ENCODE data around the gene MTX1. TPM values are rescaled to one million over a fixed set of nuclear protein-coding genes. Genes with fewer than 3 reads are reported as not detected.

Gene MTX1
- total and polyA plus RNA-seq, 2 of the 4 experiments (the other 2 are of a cell fraction), result 67.2 to 73.7 TPM

DNA sequence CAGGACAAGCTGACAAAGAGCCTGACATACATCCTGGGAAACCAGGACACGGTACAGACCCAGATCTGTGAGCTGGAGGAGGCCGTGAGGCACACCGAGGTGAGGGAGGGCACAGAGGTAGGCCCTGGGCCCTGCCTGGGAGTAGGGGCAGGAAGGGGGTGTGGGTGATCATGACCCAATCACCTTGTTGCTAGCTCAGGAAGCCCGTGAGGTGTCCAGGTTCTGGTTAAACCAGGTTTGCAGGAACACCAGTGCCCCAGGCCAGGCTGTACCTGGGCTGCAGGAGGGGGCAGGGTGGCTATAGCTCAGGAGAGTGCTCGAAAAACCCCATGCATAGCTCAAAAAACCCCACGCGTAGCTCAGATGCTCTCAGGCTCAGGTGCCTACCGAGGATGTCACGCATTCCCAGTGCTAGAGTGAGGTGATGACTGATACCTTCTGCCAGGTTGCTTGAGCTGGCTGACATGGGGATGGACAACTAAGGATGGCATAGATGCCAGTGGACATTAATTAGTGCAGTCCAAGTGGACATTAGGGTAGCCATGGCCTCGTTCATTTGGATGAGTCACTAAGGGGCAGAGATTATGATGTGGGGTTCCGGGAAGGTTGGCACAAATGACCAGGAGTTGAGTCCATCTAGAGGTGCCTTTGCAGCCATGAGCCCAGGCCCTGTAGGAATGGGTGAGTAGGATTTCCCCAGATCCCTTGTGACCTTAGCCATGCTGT, 31.1 kb upstream of the MTX1 start:
- ATAC-seq (ENCODE audit: low read depth), result no peak
- 85% methylated on average over 8 of the region's 11 CpGs; no CpG with 5 or more reads in 1 of the 2 experiments for WGBS, 2 experiments (ENCODE audit: extremely low coverage in 2 of 2, insufficient read length in 1 of 2)
- H2BK5ac ChIP-seq (ENCODE audit: low read depth, low read length, poor library complexity, severe bottlenecking), result no peak overlapping the region
- H3K79me1 ChIP-seq (ENCODE audit: low read depth in 1 of 2, low read length in 2 of 2), result peaks cover 0 to 32% of the 10 kb centered on the region in 2 experiments; a peak in 3 of 4 replicates
- H4K20me1 ChIP-seq (ENCODE audit: insufficient read depth, low read length), result no peaks in the 10 kb centered on the region
- no peak overlapping the region for H3K27ac ChIP-seq (ENCODE audit: insufficient read depth, low read length)
- H2AK9ac ChIP-seq (replicated peaks; ENCODE audit: low read depth, low read length, poor library complexity), result no peak overlapping the region
- no peak overlapping the region for H3K4me2 ChIP-seq (ENCODE audit: low read depth, low read length)
- TF ChIP-seq, protein P1, sequence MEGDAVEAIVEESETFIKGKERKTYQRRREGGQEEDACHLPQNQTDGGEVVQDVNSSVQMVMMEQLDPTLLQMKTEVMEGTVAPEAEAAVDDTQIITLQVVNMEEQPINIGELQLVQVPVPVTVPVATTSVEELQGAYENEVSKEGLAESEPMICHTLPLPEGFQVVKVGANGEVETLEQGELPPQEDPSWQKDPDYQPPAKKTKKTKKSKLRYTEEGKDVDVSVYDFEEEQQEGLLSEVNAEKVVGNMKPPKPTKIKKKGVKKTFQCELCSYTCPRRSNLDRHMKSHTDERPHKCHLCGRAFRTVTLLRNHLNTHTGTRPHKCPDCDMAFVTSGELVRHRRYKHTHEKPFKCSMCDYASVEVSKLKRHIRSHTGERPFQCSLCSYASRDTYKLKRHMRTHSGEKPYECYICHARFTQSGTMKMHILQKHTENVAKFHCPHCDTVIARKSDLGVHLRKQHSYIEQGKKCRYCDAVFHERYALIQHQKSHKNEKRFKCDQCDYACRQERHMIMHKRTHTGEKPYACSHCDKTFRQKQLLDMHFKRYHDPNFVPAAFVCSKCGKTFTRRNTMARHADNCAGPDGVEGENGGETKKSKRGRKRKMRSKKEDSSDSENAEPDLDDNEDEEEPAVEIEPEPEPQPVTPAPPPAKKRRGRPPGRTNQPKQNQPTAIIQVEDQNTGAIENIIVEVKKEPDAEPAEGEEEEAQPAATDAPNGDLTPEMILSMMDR (conservative IDR thresholded peaks at IDR 0.05; ENCODE audit: low read depth, low read length), result no peak
- no peak for TF ChIP-seq MAFK (IDR thresholded peaks at IDR 0.05; ENCODE audit: low read depth, low read length)
- TF ChIP-seq RFX5 (IDR thresholded peaks at IDR 0.05; ENCODE audit: low read depth, low read length), result no peak
- TF ChIP-seq CEBPB (IDR thresholded peaks at IDR 0.05; ENCODE audit: low read depth, low read length), result no peak
- no peak for TF ChIP-seq MXI1 (IDR thresholded peaks at IDR 0.05; ENCODE audit: borderline replicate concordance, low read depth, low read length)
- TF ChIP-seq, protein P2, sequence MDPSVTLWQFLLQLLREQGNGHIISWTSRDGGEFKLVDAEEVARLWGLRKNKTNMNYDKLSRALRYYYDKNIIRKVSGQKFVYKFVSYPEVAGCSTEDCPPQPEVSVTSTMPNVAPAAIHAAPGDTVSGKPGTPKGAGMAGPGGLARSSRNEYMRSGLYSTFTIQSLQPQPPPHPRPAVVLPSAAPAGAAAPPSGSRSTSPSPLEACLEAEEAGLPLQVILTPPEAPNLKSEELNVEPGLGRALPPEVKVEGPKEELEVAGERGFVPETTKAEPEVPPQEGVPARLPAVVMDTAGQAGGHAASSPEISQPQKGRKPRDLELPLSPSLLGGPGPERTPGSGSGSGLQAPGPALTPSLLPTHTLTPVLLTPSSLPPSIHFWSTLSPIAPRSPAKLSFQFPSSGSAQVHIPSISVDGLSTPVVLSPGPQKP (IDR thresholded peaks at IDR 0.05; ENCODE audit: borderline replicate concordance, low read depth, low read length), result no peak
- TF ChIP-seq NFE2L2 (IDR thresholded peaks at IDR 0.05; ENCODE audit: low read depth, low read length), result no peak
- no peak for TF ChIP-seq BHLHE40 (IDR thresholded peaks at IDR 0.05; ENCODE audit: low read depth, low read length)
- no peak for TF ChIP-seq SMC3 (IDR thresholded peaks at IDR 0.05; ENCODE audit: low read depth, low read length)
- no peak for TF ChIP-seq CHD1 (IDR thresholded peaks at IDR 0.05; ENCODE audit: low read depth, low read length)
- TF ChIP-seq RCOR1 (IDR thresholded peaks at IDR 0.05; ENCODE audit: insufficient replicate concordance, low read length), result no peak
- TF ChIP-seq POLR2A (IDR thresholded peaks at IDR 0.05; ENCODE audit: low read depth, low read length), result no peak
- TF ChIP-seq MAZ (IDR thresholded peaks at IDR 0.05; ENCODE audit: borderline replicate concordance, low read depth, low read length), result no peak
- no peak overlapping the region for H4K91ac ChIP-seq (ENCODE audit: insufficient read depth, low read depth, low read length)
- H3K9ac ChIP-seq (ENCODE audit: low read depth, low read length), result no peak overlapping the region
- H3K4ac ChIP-seq (ENCODE audit: low read depth, low read length), result no peak overlapping the region
- intact Hi-C loops (cut with micrococcal nuclease) (loop anchor here (10.0 kb wide), 2 partner anchors 203 to 417 kb away; partner anchors contain the start of genes CKS1B and SHC1), dilution Hi-C loops (cut with HindIII; ENCODE audit: low sequenced_read_pairs, unreplicated experiment) (no loop called here), in situ Hi-C loops (cut with MboI; ENCODE audit: low sequenced_read_pairs) (no loop called here)
- H2BK20ac ChIP-seq (ENCODE audit: low read depth, low read length), result no peak overlapping the region
- ChIA-PET POLR2A (ENCODE audit: unreplicated experiment) (no interaction called here), CTCF (interaction anchor here (0.9 to 1.7 kb wide), 3 partner anchors 10 to 17 kb away, joined by 3 to 5 read pairs (median 4); no protein-coding TSS in a partner anchor)
- peaks cover 2% of the 10 kb centered on the region; the same call in 1 of the 2 replicates for H3K9me1 ChIP-seq (ENCODE audit: insufficient read depth, low read length)
- H3K14ac ChIP-seq (replicated peaks; ENCODE audit: low read depth, low read length), result no peak overlapping the region
- H3K23ac ChIP-seq (ENCODE audit: low read depth, low read length), result no peak overlapping the region
- no peak overlapping the region for H4K5ac ChIP-seq (ENCODE audit: low read depth, low read length)
- H2AK5ac ChIP-seq (ENCODE audit: low read depth, low read length), result peak overlapping the region; percentile 81; the same call in 1 of the 2 replicates
- no peak overlapping the region for H2AFZ ChIP-seq (replicated peaks; ENCODE audit: low read length, poor library complexity)
- H2BK120ac ChIP-seq (ENCODE audit: low read depth, low read length), result no peak overlapping the region
- no peak overlapping the region for H2BK15ac ChIP-seq (ENCODE audit: low read depth, low read length)
- H3K4me1 ChIP-seq (ENCODE audit: control insufficient read depth, insufficient read depth, low read length), result no peaks in the 10 kb centered on the region; the same call in none of the 2 replicates
- H3K56ac ChIP-seq (ENCODE audit: extremely low read depth, insufficient read depth, low read length), result no peak overlapping the region
- no peak for DNase-seq
- H3K18ac ChIP-seq (ENCODE audit: low read depth, low read length), result no peak overlapping the region
- H3K27me3 ChIP-seq (ENCODE audit: control insufficient read depth, insufficient read depth, low read length), result no peaks in the 10 kb centered on the region
- no peaks in the 10 kb centered on the region for H3K9me3 ChIP-seq (ENCODE audit: control insufficient read depth, insufficient read depth, low read length)
- no TSS peak for BruUV-seq (replicated peaks)
- peaks cover 37% of the 10 kb centered on the region for H3K36me3 ChIP-seq (ENCODE audit: control insufficient read depth, insufficient read depth, low read length)
- no peak overlapping the region for H4K8ac ChIP-seq (ENCODE audit: low read depth in 2 of 2, low read length in 2 of 2)
- H3K4me3 ChIP-seq (ENCODE audit: insufficient read depth, low read depth, low read length), result no peak overlapping the region
